Endothelial cell of umbilical vein (primary cell): Measurements from ENCODE around the gene SNX25. TPM values are rescaled to one million over a fixed set of nuclear protein-coding genes. Genes with fewer than 3 reads are reported as not detected.

Source experiments
- BruUV-seq: library from RNA; stranded (reverse); fragments of 400-500 nt; replicated peaks from 2 replicates; lab custom pipeline; 2021; lab: Mats Ljungman, UMichigan
- CTCF ChIA-PET: fragments of 300-600, 350-600 bp; sonication (Branson Sonifier 250); formaldehyde crosslinking; loops from one replicate; lab custom pipeline; 2021; ENCODE audit warnings: antibody characterized with exemption, inconsistent platforms; lab: Charles Lee
- POLR2A ChIA-PET: fragments of 300-600, 350-600 bp; sonication (Branson Sonifier 250); formaldehyde crosslinking; loops from one replicate; lab custom pipeline; 2021; ENCODE audit warnings: antibody characterized with exemption, inconsistent platforms; lab: Charles Lee
- DNase-seq: peaks from one replicate; pipeline ENCODE4 v3.0.0-alpha.2; 2011; ENCODE audit warnings: low read depth, low spot score
- FAIRE-seq: peaks from 2 replicates; lab custom pipeline; 2011; peaks lifted over from hg19 to GRCh38; lab: Jason Lieb, UNC
- H2AFZ ChIP-seq: 2 replicates; pipeline ENCODE4 v1.6.0; 2012; ENCODE audit warnings: low read depth, low read length, control low read depth, inconsistent platforms
- H3K27ac ChIP-seq: 2 replicates; pipeline ENCODE4 v1.5.1; 2011; ENCODE audit warnings: low read depth, mild to moderate bottlenecking, control low read depth, low read length, moderate library complexity; ENCODE audit not compliant: insufficient read depth
- H3K27me3 ChIP-seq, 2 experiments: 2 replicates each; pipeline versions ENCODE4 v1.6.0 to v1.6.1; 2011; ENCODE audit warnings: low read length in 2 of 2, mixed read lengths in 1 of 2; ENCODE audit not compliant: control insufficient read depth in 2 of 2, insufficient read depth in 2 of 2
- H3K36me3 ChIP-seq, 2 experiments: 2 replicates in 1 of 2; 3 replicates in 1 of 2; pipeline ENCODE4 v1.5.1; 2011; ENCODE audit warnings: low read length in 2 of 2, mild to moderate bottlenecking in 1 of 2, moderate library complexity in 1 of 2; ENCODE audit not compliant: control insufficient read depth in 2 of 2, insufficient read depth in 2 of 2; ENCODE audit errors: extremely low read depth in 1 of 2
- H3K4me1 ChIP-seq: 3 replicates; pipeline ENCODE4 v1.5.1; 2011; ENCODE audit warnings: mild to moderate bottlenecking, low read length; ENCODE audit not compliant: control insufficient read depth, insufficient read depth; ENCODE audit errors: extremely low read depth
- H3K4me2 ChIP-seq: 2 replicates; pipeline ENCODE4 v1.6.1; 2011; ENCODE audit warnings: low read length, control low read depth, mixed read lengths; ENCODE audit not compliant: insufficient read depth
- H3K4me3 ChIP-seq, 3 experiments: fragments of 200-600 bp in 1 of 3; sonication (generic), shearing (Covaris generic) in 1 of 3; replicated peaks in 1 of 3; 2 replicates each; pipeline ENCODE4 v1.5.1; 2011 to 2016; ENCODE audit warnings: control low read depth in 3 of 3, low read length in 3 of 3, mild to moderate bottlenecking in 2 of 3, inconsistent platforms in 1 of 3, low read depth in 1 of 3, moderate library complexity in 1 of 3; ENCODE audit not compliant: insufficient read depth in 1 of 3
- H3K79me2 ChIP-seq: 2 replicates; pipeline ENCODE4 v1.6.0; 2012; ENCODE audit warnings: low read length, inconsistent platforms; ENCODE audit not compliant: control insufficient read depth, insufficient read depth
- H3K9ac ChIP-seq: replicated peaks from 2 replicates; pipeline ENCODE3; 2011; ENCODE audit warnings: low read length, control low read depth; ENCODE audit not compliant: insufficient read depth; ENCODE audit errors: extremely low read depth
- H3K9me1 ChIP-seq: replicated peaks from 3 replicates; pipeline ENCODE4 v1.6.0; 2011; ENCODE audit warnings: mild to moderate bottlenecking, low read length; ENCODE audit not compliant: control insufficient read depth, insufficient read depth; ENCODE audit errors: extremely low read depth
- H3K9me3 ChIP-seq: replicated peaks from 2 replicates; pipeline ENCODE4 v1.5.1; 2012; ENCODE audit warnings: low read length, inconsistent platforms; ENCODE audit not compliant: control insufficient read depth, insufficient read depth
- H4K20me1 ChIP-seq: replicated peaks from 2 replicates; pipeline ENCODE3; 2011; ENCODE audit warnings: mild to moderate bottlenecking, low read length; ENCODE audit not compliant: control insufficient read depth, insufficient read depth; ENCODE audit errors: extremely low read depth
- CTCF ChIP-seq, 2 donors: IDR thresholded peaks; 1 replicate in 1 of 2; 2 replicates in 1 of 2; pipeline ENCODE4 v1.5.1; 2011; ENCODE audit warnings: low read length in 2 of 2, mild to moderate bottlenecking in 2 of 2, moderate library complexity in 2 of 2, control low read depth in 1 of 2, inconsistent platforms in 1 of 2, low read depth in 1 of 2; ENCODE audit not compliant: insufficient read depth in 1 of 2; ENCODE audit errors: extremely low read depth in 1 of 2
- EZH2 ChIP-seq: IDR thresholded peaks from 2 replicates; pipeline ENCODE4 v1.6.1; 2012; ENCODE audit warnings: borderline replicate concordance, low read depth, mild to moderate bottlenecking, moderate library complexity, low read length, inconsistent platforms; ENCODE audit not compliant: severe bottlenecking
- FOS ChIP-seq: IDR thresholded peaks from 2 replicates; pipeline ENCODE4 v1.6.1; 2011; ENCODE audit warnings: mild to moderate bottlenecking, low read length, moderate library complexity, borderline replicate concordance; ENCODE audit not compliant: insufficient read depth
- GATA2 ChIP-seq: IDR thresholded peaks from 2 replicates; pipeline ENCODE4 v1.7.0; 2011; ENCODE audit warnings: low read depth, mild to moderate bottlenecking, moderate library complexity, mixed read lengths, low read length; ENCODE audit not compliant: insufficient read length, insufficient read depth
- JUN ChIP-seq: IDR thresholded peaks from 2 replicates; pipeline ENCODE4 v1.6.1; 2011; ENCODE audit warnings: borderline replicate concordance, low read depth; ENCODE audit not compliant: insufficient read length, insufficient read depth
- MAX ChIP-seq: IDR thresholded peaks from 2 replicates; pipeline ENCODE4 v1.6.1; 2011; ENCODE audit not compliant: insufficient read depth, insufficient read length
- MYC ChIP-seq: IDR thresholded peaks from one replicate; pipeline ENCODE4 v1.6.1; 2011; ENCODE audit warnings: mild to moderate bottlenecking, low read depth, low read length
- POLR2A ChIP-seq: IDR thresholded peaks from 2 replicates; pipeline ENCODE4 v1.6.1; 2012; ENCODE audit warnings: low read depth, mild to moderate bottlenecking, control low read depth, low read length
- POLR2AphosphoS5 ChIP-seq: IDR thresholded peaks from 2 replicates; pipeline ENCODE4 v1.6.1; 2012; ENCODE audit warnings: low read depth, mild to moderate bottlenecking, control low read depth, low read length, moderate library complexity; ENCODE audit not compliant: insufficient read depth
- dilution Hi-C: fragments of 300-500 bp; cut with MboI; formaldehyde crosslinking; loops from one replicate; pipeline ENCODE4 v1.15.0; 2019; ENCODE audit warnings: low sequenced_read_pairs; ENCODE audit not compliant: extremely low pct_ligation_motif_present
- intact Hi-C: fragments of 100-400 bp; cut with micrococcal nuclease; formaldehyde crosslinking; loops from one replicate; pipeline ENCODE4 v1.10.0; 2022
- polyA plus RNA-seq, 4 experiments: library from polyadenylated mRNA; depleted of rRNA in 3 of 4; stranded (reverse) in 3 of 4; unstranded in 1 of 4; fragments of >200 nt; gene quantifications; 2 replicates each; pipeline versions ENCODE4 v1.2.1 to v1.2.3, GENCODE V29; 2011 to 2012; ENCODE audit warnings: missing spikeins in 1 of 4
- total RNA-seq: library from RNA; stranded (reverse); gene quantifications from 2 replicates; pipeline ENCODE4 v1.2.3, GENCODE V29; 2021

The SNX25 gene
- total and polyA plus RNA-seq, 2 donors (not counting 3 experiments of a cell fraction or from before 2014, with no cell fraction given), result 6.6 to 16.1 TPM

DNA sequence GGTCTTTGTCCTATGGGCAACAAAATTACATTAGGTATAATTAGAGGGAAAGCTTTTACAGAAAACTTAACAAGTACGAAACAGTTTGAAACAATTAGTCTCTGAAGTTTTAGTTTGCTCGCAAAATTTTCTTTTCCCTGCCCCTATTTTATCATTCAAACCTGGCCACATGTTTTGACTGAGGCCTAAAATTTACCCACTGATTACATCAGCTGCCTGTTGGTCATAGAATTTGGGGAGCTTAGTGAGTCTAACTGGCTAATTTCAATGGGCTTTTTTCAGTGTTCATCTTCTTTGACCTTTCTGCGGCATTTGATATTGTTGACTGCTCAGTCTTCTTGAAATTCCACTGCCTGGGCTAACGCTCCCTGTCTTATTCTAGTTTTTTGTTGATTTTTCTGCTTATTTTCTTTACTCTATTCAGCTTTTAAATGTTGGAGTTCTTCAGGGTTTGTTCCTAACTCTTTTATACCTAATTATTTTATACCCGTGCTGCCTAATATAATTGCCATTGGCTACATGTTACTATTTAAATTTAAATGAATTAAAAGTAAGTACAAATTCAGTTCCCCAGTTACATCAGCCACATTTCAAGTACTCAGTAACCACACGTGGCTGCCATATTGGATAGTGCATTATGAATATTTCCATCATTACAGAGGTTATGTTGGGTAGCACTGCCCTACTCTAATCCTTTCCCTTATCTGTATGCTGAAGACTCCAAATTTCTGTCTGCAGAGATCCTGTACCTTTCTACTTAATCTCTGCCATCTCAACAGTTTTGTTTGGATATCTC is 87.5 kb downstream of the SNX25 start:
- Histone ChIP-seq H3K4me3 (no peak overlapping the region), H3K79me2 (no peaks in the 10 kb centered on the region), H3K27ac (no peak overlapping the region), H4K20me1 (no peaks in the 10 kb centered on the region), H3K9me1 (no peaks in the 10 kb centered on the region), H3K4me1 (no peaks in the 10 kb centered on the region), H3K4me2 (no peak overlapping the region), H3K9ac (no peak overlapping the region), H3K9me3 (no peaks in the 10 kb centered on the region), H3K27me3 (no peaks in the 10 kb centered on the region), H2AFZ (no peak overlapping the region), H3K36me3 (peaks cover 0 to 3% of the 10 kb centered on the region in 2 experiments)
- ChIA-PET POLR2A (no interaction called here), CTCF (interaction anchor here (1.1 to 2.1 kb wide), 3 partner anchors 10 to 151 kb away, joined by 3 to 8 read pairs (median 3); no protein-coding TSS in a partner anchor)
- no peak for TF ChIP-seq EZH2
- TF ChIP-seq CTCF (IDR thresholded peaks at IDR 0.05; ENCODE audit: extremely low read depth in 1 of 2, insufficient read depth in 1 of 2, low read depth in 1 of 2, low read length in 2 of 2), result no peak
- no peak for TF ChIP-seq GATA2
- no peak for TF ChIP-seq FOS
- no peak for TF ChIP-seq MYC
- TF ChIP-seq POLR2A, result no peak
- no peak for TF ChIP-seq POLR2AphosphoS5
- TF ChIP-seq MAX, result no peak
- no peak for TF ChIP-seq JUN
- dilution Hi-C loops, result loop anchor here (25.0 kb wide), 1 partner anchor 90 kb away; the partner anchor contains the start of genes ANKRD37 and LRP2BP
- BruUV-seq, result no TSS peak
- intact Hi-C loops, result no loop called here
- no peak for DNase-seq
- no peak for FAIRE-seq
